ENCODE results near the gene PPP1R3D.

PPP1R3D gene

DNA sequence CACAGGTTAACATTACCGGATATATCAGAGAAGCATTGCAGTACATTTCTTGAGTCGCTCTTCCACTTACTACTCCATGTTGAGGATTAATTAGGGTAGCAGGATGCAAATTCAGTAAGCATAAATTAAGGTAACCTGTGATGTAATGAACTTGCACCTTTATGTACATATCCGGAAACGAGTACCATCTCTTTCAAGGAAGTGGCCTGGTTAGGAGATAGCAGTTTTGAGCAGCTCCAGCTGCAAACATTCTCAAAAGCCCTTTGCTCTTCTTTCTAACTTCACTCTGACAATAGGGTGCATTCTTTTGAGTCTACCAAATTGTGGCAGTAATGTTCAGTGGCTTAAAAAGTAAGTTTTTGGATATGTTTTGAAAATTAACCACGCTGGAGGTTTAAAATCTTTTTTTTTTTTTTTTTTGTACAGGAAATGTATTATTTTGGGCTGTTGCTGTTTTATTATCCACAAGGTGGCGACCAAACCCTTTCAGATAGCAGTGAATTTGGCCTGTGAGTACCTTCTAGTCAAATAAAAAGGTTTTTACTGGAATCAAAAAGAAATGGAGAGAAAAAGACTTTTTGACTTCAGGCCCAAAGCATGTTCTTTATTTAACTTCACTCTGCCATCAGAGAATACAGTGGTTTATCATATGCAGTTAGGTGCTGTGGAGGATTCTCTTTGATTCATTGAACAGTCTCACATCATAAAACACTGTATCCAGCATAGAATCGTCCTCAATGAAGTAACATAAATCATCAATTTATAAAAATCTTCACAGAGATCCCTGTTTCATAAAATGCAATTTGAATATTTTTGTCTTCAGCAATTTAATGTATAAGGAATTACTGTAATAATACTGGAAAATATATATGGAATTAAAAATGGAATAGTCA is 9.0 kb upstream of the PPP1R3D start:
- no peak for DNase-seq (ENCODE audit: low read depth, low spot score)

DNA sequence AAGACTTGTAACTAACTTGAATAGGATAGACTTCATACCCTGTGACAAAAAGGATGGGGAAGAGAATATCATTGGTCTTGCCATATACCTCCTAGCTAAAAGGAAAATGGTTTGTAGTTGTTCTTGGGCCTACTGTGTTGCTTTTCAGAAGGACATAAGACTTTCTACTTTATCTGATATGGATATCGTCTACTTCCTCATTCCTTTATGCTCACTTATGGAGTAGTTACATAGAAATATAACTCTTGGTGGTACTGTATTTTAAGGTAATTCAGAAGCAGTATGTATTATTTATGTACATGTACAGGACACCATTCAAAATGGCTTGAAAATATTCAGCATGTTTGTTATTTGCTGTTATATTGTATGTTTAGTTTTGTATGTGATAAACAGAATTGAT is 8.1 kb upstream of the PPP1R3D start:
- no peak for DNase-seq (ENCODE audit: low read depth, low spot score)

DNA sequence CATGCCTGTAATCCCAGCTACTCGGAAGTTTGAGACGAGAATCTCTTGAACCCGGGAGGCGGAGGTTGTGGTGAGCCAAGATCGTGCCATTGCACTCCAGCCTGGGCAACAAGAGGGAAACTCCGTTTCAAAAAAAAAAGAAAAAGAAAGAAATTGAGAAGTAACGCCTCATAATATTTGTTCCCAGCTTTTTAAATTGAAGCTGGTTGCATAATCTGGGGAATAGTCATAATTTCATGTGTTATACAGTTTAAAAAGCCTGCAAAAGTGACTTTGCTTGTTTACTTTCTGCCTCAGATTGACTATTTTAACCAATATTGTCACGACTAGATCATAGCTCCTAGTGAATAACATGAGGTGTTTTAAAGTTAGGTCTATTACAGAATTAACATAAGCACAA is 7.3 kb upstream of the PPP1R3D start:
- DNase-seq (ENCODE audit: low read depth, low spot score) = no peak

DNA sequence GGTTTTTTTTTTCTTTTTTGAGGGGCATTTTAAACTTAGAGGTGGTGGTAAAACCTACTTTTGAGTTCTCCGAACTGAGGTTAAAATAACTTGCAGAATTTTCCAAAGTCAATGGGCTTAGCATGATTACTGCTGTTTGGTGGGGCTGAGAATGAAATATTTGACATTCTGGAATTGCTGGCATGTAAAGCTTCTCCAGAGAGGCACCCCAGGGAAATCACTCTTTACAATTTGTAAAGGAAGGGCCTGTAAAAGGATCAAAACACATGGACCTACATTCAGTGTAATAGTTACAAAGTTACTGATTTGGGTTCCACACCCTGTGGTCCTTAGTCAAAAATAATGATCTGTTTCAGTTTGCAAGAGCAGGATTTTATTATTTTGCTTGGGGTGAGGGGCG is 5.6 kb upstream of the PPP1R3D start:
- DNase-seq (ENCODE audit: low read depth, low spot score) = no peak

DNA sequence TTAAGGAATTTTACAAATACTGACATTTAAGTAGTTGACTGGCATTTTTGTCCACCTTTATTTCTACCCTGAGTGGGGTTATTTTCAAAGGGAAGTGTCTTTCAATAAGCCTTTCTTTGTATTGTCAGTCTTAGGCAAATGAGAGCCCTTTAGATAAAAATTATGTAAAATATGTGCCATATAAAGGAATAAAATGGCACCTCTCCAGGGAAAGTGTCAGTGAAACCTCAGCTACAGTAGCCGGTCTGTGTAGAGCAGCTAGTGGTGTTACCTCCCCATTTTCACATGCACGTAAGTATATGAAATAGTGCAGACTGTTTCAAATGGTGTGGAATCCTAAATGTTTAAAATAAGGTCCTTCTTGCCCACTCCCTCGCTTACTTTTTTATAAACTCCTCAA is 5.1 kb upstream of the PPP1R3D start:
- no peak for DNase-seq (ENCODE audit: low read depth, low spot score)

DNA sequence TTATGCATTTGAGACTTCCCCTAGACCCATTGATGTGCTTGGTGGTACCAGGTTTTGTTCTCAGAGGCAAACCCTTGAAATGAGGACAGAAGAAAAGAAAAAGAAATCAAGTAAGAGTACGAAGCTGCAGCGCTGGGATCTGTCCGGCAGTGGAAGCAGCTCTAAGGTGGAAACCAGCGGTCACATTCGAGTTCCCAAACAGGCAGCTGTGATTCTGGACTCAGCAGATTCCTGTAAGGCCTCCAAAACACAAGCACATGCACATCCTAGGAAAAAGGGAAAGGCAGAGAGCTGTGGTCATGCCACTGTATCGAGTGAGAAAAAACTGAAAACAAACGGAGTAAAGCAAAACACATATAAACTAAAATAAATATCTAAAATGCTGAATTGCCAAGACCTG is 4.6 kb upstream of the PPP1R3D start:
- DNase-seq (ENCODE audit: low read depth, low spot score) = no peak

DNA sequence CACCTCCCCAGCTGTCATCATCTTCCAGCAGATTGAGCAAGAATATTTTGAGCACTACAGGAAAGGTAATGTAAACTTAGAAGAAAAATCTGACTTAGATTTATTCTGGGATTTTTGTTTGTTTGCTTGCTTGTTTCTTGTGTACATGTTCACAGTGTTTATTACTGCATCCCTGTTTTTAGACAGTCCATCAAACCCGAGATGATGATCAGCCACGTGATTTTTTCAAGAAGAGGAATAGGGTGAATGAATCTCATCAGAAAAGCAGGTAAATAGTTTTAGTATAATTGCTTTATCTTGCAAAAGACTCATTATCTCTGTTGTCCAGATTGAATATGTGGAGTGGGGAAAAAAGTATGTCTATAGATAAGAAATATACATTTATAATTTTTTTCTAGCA is 2.1 kb upstream of the PPP1R3D start:
- DNase-seq (ENCODE audit: low read depth, low spot score) = no peak

DNA sequence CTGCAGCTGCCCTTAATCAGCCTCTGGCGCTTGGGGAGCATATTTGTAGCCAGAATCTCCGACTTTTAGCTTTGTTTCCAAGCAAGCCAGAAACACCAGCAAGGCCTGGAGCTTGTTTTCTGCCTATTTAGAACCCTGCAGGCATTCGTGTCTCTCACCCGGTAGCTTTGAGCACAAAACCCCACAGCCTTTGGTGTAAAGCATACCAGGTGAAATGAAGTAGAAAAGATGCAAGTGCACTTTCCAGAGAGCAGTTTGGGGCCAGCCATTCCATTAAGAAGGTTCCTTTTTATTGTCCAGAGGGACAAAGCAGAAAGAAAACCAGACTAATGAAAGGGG is 820 bp upstream of the PPP1R3D start:
- no peak for DNase-seq (ENCODE audit: low read depth, low spot score)

DNA sequence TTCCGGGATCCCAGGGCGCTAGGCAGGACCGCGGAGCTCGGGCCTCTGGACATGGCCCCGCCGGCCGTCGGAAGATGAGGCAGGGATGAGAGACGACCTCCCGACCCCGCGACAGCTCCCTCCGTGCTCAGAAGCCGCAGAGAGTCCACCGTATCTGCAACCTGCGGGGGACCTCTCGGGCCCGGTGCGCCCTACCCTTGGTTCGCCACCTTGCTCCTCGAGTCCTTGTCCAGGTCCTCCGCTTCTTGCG is 301 bp downstream of the PPP1R3D start:
- DNase-seq (ENCODE audit: low read depth, low spot score) = no peak

DNA sequence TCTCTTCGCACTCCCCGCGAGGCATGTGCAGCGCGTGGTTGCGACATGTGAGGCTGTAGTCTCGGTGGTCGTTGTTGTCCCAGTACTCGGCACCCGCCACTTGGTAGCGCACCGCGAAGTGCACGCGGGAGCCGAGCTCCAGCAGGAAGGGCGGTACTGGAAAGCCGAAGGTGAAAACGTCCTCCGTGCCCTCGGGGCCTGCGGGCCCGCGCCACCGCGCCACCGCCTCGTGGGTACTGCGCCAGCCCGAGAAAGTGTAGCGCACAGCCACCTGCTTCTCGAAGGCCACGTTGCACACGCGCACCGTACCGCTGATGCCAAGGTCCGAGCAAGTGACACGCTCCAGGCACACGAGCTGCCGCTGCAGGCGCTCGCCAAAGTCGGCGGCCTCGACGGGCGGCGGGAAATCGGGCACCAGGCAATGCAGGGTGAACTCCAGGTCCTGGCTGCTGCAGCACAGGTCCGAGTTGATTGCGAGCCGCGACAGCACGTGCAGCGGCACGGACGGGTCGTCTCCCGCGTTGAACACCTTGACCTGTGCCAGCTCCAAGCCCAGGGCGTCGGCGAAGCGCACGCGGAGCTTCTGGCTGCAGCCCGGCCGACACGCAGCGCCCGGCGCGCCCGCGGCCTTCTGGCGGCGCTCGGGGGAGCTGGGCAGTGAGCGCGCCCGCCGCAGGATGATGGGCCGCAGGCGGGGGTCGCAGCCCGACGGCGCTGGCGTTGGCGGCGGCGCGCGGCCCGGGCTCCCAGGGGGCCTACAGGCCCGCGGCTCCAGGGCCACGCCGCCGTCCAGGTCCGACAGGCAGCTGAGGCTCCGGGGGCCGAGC is 840 bp downstream of the PPP1R3D start:
- no peak for DNase-seq (ENCODE audit: low read depth, low spot score)

DNA sequence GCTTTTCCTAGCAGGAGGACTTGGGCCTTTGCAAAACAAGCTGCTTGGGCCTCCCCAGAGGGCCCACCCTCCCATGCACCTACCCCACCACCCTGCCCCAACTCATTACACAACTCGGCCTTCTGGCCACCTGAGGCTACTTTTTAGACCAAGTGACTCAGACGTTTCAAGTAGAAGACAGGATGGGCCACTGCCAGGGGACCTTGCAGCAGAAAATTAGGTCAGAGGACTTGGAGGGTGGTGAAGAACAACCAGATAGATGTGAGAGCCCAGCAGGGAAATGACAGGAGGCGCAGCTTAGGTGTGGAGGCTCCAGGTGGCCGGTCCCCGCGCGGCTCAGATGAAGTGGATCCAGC is 1.4 kb downstream of the PPP1R3D start:
- DNase-seq (ENCODE audit: low read depth, low spot score) = no peak

DNA sequence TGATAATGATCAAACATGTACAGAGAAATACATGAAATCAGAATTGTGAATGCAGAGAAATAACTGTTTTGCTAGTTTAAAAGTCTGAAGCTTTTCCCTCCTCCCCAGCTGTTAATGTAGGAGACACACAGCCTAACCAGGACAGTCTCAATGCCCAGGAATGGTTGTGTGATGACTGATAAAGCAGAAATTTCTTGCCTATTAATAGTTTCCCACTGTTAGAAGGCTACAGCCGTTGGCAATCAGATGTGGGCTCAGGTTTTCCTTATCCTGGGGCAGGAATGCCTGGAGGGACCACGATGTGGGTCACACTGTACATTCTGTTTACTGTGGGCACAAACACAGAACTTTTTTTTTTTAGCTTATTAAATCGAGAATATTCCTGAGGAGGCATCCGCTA is 1.9 kb downstream of the PPP1R3D start:
- no peak for DNase-seq (ENCODE audit: low read depth, low spot score)

DNA sequence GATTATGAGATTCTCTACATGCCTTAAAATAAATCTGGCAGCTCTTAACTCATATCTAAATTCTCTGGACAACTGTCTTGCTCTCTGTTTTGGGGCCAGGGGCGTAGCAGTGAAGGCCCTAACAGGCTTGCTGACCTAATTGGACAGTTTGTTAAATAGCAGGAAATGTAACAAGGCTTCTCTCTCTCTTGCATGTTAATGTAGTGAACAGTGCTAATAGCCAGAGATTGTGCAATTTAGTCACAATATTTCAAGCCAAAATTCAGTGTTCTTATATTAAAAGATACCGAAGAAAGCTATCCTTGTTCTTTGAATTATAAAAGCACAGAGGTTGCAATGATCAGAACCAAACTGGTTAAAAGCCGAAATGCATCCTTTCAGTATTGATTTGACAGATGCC is 3.0 kb downstream of the PPP1R3D start:
- no peak for DNase-seq (ENCODE audit: low read depth, low spot score)

DNA sequence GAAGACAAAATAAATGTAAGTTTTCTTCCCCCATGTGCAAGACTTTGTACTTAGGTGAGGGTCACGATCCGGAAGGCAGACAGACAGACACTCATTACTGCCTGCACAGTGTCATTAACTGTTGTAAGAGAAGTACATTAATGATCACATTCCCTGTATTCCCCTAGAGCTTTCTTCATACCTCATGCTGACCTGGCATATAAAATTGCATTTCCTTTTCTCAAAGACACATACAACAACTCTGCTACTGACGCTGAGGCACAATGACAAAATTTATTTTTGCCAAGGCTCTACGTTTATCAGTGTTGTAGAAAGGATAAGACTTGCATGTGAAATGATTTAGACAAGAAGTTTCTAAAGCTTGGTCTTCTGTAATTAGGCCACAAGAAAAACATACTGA is 3.7 kb downstream of the PPP1R3D start:
- no peak for DNase-seq (ENCODE audit: low read depth, low spot score)

DNA sequence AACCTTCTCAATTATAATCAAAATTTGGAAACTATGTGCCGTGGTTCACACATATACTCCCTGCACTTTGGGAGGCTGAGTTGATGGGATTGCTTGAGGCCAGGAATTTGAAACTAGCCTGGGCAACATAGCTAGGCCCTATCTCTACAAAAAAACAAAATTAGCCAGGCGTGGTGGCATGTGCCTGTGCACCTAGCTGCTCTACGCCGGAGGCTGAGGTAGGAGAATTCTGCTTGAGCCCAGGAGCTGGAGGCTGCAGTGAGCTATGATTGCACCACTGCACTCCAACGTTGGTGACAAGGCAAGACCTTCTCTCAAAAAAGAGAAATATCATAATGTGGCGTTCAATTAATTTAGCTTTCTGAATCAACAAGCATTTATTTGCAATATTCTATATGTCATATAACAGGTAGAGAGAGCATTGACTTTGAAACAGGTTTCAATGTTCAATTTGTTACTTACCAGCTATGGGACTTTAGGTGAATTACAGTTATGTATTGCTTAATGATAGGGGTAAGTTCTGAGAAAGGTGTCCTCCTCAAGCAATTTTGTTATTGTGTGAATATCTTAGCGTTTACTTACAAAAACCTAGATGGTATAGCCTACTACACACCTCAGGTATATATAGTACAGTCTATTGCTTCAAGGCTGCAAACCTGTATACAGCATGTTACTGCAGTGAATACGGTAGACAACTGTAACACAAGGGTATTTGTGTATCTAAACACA is 4.5 kb downstream of the PPP1R3D start:
- DNase-seq (ENCODE audit: low read depth, low spot score) = no peak

DNA sequence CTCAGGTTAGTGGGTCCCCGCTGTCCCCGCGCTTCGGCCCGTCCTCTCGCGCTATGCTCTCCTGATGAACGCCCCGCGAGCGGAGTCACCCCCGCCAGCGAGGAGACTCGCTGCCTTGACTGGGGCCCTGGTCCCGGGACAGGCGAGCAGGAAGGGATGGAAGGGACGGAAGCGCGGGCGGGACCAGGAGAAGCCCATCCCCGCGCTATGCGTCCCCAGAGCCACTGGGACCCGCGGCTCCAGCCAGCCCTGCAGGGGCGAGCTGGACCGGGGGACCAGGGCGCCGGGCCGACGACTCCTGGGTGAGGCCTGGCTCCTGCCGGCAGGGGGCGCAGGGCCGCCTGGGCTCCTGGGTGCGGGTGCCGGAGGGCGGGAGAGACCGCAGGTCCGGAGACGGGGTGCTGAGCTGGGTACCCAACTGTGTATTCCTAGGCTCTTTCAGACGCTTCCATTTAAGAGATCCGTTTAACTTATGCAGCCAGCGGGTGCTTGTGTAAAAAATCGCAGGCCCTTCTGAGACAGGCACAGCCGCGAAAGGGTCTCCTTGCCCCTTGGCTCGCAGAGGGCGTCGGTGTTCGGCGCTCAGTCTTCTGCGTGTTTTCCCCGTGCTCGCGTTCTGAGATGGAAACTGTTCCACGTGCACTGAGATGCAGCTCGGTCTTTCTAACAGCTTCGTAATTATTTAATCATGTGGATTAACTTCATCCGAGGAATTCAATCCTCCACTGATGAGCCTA is 6.1 kb downstream of the PPP1R3D start:
- DNase-seq (ENCODE audit: low read depth, low spot score) = peak; percentile 58

DNA sequence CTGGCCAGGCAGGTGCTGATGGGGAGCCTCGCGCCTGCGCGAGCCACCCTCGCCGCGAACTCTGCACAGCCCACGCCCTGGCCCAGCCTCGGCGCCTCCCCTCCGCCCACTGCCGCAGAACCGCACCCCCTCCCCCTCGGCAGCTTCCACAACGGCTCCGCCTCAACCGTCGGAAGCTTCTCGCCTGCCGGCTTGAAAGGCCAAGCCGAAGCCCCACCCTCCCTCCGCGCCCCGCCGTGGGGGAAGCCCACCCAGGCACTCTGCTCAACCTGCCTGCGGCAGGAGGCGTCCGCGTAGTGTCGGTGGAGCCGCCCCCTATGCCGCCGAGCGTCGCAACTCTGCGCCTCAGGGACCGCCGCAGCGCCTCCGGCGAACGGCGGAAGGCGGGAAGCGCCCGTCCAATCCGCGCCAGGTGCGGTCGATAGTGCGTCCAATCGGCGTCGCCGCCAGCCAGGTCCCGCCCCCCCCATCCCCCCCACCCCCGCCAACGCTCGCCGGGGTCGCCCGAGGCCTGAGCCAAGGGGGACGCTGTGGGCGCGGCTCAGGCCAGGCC is 6.7 kb downstream of the PPP1R3D start, which contains the start of gene SYCP2:
TSS of gene SYCP2 (minus strand) at position 342 of the 553 bp plus-strand sequence. CDS start 11,224 bp downstream, outside the sequence.
- peak; percentile 31 for DNase-seq (ENCODE audit: low read depth, low spot score)

DNA sequence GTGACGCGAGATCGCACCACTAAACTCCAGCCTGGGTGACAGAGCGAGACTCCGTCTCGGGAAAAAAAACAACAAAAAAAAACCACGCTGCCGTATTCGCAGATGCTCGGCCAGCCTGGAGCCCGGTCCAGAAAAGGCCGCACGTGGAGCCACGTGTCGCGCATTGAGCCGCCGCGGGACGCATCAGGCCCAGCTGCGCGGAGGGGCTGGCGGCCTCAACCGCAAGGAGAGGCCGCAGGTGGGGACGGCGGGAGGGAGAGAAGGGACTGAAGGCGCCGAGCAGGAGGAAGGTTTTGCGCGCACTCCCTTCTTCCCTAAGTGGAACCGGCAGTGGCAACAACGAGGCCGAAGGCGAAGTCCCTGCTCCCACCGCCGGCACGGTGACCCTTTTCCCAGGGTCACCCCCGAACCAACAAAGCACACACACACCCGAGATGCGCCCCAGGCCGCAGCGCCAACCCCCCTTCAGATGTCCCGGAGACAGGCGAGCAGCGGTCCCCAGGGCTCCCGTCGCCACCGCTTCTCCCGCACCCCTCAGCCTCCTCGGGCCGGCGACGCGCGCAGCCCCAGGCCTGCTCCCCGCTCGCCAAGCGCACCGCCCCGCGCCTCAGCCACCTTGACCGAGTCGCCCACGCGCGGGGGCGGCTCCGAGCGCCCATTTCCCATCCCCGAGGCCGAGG is 7.3 kb downstream of the PPP1R3D start:
- no peak for DNase-seq (ENCODE audit: low read depth, low spot score)

DNA sequence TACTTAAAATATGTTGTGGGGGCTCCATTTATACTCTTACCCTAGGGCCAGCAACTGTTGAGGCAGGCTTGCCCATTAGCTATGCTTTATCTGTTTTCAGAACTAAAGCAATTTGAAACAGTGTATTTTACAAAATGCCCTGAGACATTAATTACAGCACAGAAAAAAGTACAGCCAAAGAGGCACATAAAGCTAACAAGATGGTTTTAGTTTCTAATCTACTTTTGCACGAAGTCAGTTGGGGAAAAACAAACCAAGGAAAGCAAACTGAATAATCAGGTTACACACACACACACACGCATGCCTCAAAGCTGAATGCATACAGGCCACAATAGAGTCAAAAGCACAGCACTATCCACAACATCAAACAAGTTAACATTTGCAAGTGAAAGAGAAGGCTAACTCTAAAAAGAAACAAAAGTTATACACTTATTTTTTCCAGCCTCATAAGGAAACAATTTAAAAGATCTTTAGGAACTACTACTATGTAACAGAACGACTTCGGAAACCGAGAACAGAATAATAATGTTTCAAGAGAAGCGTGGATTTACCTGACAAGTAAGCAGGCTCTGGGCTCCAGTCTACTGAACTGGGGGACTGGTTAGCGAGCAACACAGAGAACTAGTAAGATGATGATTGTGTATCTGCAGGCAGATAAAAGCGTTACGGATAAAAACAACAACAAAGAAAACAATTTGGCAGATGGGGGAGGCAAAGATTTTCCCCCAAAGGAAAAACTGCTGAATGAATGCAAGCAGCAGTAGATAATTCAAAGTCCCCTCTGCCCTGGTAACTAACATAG is 8.4 kb downstream of the PPP1R3D start:
- DNase-seq (ENCODE audit: low read depth, low spot score) = no peak

DNA sequence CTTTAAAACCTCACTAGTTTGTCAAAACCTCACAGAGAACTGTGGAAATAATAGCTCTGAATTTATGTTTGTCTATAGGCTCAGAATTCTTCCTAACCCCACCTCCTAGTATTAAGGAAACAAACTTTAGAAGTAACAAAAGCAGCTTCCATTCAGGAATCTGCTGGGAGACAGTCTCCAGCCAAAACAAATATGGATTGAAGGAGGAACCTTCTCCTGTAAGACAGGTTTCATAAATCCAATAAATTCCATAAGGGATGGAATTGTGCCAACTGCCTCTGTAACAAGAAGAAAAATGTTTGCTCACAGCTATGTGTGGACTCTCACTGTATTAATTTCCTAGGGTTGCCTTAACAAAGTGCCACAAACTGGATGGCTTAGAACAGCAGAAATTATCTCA is 14.2 kb downstream of the PPP1R3D start:
- DNase-seq (ENCODE audit: low read depth, low spot score) = no peak

All from activated CD4-positive, CD25-positive, alpha-beta regulatory T cell treated with anti-CD3 and anti-CD28 coated beads, Interleukin-2, amount 50 U/mL, for 16 hours (primary cell).